DMS114 treated with DMSO at 0.1 percent for 48 hours (cell line): ENCODE results near the gene NBR1.
"Not testable (repeated sequence)": the region's sequence is repeated elsewhere in the genome, so short reads cannot be mapped to it uniquely, and the experiment has no call there.

Experiments
- DNase-seq: peaks from one replicate; lab custom pipeline; 2025; ENCODE audit not compliant: unreplicated experiment; lab: John Stamatoyannopoulos, UW

NBR1 gene, protein sequence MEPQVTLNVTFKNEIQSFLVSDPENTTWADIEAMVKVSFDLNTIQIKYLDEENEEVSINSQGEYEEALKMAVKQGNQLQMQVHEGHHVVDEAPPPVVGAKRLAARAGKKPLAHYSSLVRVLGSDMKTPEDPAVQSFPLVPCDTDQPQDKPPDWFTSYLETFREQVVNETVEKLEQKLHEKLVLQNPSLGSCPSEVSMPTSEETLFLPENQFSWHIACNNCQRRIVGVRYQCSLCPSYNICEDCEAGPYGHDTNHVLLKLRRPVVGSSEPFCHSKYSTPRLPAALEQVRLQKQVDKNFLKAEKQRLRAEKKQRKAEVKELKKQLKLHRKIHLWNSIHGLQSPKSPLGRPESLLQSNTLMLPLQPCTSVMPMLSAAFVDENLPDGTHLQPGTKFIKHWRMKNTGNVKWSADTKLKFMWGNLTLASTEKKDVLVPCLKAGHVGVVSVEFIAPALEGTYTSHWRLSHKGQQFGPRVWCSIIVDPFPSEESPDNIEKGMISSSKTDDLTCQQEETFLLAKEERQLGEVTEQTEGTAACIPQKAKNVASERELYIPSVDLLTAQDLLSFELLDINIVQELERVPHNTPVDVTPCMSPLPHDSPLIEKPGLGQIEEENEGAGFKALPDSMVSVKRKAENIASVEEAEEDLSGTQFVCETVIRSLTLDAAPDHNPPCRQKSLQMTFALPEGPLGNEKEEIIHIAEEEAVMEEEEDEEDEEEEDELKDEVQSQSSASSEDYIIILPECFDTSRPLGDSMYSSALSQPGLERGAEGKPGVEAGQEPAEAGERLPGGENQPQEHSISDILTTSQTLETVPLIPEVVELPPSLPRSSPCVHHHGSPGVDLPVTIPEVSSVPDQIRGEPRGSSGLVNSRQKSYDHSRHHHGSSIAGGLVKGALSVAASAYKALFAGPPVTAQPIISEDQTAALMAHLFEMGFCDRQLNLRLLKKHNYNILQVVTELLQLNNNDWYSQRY

DNA sequence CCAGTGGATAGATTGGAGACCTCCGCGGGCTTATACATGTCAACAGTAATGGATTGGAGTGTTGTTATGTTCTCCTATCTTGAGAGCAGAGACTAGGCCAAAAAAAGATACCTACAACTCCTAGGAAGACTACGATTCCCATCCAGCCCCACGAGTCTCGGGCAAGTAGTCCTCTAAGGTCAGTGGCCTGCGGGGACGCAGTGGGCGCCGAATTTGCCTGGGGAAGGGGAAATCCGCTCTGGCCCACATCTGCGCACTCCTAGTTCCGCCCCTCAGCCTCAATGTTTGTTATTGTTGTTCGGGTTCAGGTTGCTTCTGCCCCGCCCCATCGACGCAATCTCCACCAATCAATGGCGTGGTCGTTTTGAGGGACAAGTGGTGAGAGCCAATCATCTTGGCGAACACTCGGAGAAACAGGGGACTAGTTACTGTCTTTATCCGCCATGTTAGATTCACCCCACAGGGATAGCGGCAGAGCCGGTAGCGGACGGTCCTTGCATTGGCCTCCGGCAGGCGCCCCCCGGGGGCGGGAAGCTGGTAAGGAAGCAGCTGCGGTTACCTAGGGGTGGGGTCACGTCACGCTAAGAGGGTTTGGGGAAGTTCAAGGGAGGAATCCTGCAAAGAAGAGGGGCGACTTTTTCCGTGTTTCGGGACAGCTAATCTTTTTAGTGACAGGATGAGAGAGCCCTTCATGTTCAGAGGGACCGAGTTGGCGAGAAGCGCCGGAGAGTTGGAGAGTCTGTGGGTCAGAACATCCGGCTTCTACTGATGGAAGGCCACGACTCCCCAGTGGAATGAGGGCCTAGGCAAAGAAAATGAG is at the start of gene NBR1:
Gene NBR1, plus strand, starts transcription at position 449 of the 820 bp plus-strand sequence. CDS start 4,586 bp downstream, outside the sequence.
- peak; percentile 95 for DNase-seq

DNA sequence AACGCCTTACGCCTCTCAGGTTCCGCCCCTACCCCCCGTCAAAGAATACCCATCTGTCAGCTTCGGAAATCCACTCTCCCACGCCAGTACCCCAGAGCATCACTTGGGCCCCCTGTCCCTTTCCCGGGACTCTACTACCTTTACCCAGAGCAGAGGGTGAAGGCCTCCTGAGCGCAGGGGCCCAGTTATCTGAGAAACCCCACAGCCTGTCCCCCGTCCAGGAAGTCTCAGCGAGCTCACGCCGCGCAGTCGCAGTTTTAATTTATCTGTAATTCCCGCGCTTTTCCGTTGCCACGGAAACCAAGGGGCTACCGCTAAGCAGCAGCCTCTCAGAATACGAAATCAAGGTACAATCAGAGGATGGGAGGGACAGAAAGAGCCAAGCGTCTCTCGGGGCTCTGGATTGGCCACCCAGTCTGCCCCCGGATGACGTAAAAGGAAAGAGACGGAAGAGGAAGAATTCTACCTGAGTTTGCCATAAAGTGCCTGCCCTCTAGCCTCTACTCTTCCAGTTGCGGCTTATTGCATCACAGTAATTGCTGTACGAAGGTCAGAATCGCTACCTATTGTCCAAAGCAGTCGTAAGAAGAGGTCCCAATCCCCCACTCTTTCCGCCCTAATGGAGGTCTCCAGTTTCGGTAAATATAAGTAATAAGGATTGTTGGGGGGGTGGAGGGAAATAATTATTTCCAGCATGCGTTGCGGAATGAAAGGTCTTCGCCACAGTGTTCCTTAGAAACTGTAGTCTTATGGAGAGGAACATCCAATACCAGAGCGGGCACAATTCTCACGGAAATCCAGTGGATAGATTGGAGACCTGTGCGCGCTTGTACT is 45.7 kb upstream of the NBR1 start, which contains the start of gene BRCA1:
Gene BRCA1, minus strand, starts transcription at position 232 of the 834 bp plus-strand sequence. CDS start 1,268 bp downstream, outside the sequence.
- DNase-seq: peak; percentile 99

DNA sequence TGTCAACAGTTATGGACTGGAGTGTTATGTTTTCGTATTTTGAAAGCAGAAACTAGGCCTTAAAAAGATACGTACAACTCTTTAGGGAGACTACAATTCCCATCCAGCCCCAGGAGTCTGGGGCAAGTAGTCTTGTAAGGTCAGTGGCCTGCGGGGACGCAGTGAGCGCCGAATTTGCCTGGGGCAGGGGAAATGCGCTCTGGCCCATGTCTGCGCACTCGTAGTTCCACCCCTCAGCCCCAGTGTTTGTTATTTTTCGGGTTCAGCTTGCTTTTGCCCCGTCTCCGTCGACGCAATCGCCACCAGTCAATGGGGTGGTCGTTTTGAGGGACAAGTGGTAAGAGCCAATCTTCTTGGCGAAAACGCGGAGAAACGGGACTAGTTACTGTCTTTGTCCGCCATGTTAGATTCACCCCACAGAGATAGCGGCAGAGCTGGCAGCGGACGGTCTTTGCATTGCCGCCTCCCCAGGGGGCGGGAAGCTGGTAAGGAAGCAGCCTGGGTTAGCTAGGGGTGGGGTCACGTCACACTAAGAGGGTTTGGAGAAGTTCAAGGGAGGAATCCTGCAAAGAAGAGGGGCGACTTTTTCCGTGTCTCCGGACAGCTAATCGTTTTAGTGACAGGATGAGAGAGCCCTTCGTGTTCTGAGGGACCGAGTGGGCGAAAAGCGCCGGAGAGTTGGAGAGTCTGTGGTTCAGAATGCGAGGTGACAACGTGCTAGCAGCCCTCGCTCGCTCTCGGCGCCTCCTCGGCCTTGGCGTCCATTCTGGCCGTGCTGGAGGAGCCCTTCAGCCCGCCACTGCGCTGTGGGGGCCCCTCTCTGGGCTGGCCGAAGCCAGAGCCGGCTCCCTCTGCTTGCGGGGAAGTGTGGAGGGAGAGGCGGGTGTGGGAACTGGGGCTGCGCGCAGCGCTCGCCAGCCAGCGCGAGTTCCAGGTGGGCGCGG is 44.8 kb upstream of the NBR1 start:
- DNase-seq: peak; percentile 43

DNA sequence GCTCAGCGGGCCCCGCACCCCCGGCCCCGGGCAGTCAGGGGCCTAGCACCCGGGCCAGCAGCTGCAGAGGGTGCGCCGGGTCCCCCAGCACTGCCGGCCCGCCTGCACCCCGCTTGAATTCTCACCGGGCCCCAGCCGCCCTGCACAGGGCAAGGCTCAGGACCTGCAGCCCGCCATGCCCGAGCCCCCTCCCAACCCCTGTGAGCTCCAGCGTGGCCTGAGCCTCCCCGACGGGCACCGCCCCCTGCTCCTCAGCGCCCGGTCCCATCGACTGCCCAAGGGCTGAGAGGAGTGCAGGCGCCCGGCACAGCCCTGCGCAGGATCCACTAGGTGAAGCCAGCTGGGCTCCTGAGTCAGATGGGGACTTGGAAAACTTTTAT is 44.1 kb upstream of the NBR1 start:
- no peak for DNase-seq

DNA sequence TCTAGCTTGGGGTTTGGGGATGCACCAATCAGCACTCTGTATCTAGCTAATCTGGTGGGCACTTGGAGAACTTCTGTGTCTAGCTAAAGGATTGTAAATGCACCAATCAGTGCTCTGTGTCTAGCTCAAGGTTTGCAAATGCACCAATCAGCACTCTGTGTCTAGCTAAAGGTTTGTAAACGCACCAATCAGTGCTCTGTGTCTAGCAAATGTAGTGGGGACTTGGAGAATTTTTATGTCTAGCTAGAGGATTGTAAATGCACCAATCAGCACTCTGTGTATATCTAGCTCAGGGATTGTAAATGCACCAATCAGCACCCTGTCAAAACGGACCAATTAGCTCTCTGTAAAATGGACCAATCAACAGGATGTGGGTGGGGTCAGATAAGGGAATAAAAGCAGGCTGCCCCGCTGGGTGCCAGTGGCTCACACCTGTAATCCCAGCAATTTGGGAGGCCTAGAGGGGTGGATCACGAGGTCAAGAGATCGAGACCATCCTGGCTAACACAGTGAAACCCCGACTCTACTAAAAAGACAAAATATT is 43.6 kb upstream of the NBR1 start:
- DNase-seq: not testable (repeated sequence)

DNA sequence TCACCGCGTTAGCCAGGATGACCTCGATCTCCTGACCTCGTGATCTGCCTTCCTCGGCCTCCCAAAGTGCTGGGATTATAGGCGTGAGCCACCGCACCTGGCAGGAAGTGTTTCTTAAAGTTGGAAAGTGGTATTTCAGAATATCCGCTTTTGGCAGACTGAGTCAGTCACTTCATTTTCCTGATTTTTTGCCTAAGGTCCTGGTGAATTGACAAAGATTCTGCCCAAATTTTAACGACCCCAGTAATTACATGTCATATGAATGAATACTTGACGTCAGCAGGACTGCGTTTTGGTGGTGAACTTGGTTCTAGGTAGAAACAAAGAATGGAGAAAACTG is 41.4 kb upstream of the NBR1 start:
- DNase-seq: no peak

DNA sequence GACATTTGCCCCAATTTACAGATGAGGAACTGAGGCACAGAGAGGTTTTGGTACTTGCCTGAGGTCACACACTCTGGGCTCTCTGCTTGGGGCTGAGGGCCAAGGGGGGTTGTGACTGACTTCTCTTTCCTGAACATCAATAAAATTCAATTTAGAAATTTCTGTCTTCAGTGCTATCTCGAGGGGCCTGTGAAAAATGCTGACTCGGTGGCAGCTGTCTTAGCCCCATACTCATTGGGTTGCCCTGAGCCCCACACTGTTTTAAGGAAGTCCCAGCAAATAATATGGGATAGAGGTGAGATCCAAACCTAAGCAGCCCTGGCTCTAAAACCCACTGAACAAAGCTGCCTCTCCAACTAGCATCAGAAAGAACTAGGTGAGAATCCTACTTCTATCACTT is 38.9 kb upstream of the NBR1 start:
- no peak for DNase-seq

DNA sequence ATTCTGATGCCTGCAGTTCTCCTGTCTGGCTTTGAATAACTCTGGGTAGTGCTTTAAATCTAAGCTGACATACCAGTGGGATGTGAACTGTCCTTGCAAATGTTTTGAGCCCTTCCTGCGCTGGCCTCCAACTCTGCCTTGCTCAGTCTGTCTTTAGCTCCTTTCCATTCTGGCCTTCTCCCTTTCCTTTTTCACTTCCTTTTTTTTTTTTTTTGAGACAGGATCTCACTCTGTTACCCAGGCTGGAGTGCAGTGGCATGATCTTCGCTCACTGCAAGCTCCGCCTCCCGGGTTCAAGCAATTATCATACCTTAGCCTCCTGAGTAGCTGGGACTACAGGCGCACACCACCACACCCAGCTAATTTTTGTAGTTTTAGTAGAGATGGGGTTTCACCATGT is 37.6 kb upstream of the NBR1 start:
- not testable (repeated sequence) for DNase-seq

DNA sequence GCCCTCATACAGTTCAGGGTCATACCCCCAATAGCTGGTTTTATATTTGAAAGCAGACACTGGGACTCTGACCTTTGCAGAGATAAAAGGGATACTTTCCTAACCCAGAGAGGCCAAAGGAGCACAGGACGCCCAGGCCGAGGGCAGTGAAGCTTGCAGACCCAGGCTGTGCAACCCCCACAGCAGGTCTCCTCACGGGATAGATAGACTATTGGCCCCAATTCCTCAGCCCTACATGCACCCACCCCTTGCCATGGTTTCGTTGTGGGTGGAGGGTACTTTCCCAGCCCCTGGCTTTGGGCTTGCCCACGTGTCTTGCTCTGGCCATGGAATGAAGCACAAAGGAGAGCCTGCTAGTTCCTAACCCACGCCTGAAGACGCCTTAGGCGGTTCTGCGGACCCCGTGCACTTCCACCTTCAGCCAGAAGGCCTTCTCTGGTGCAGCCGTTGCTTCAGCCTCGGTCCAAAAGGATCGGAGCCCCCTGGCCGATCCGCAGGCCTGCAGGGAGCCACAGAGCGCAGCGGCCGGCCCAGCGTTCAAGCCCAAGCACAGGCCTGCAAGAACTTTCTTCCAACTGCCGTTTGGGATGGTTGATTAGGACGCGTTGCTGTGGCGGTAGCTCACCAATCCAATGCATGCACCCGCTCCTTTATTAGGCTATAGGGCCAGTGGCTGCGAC is 36.1 kb upstream of the NBR1 start:
- no peak for DNase-seq

DNA sequence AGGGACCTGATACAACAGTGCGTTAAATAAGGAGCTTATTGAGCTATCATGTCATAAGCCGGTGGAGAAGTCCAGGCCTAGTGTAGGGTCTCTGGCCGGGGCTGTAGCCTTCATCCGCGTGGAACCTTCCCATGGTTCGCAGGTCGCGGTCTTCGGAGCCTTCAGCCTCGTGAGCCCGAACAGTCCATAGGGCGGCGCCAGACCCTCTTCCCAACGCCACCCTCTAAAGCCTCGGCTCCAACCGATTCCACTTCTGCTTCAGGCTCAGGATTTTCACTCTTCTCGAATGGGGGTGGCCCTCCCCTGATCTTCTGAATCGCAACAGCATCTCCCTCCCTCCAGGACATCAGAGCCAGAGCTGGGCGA is 35.6 kb upstream of the NBR1 start:
- no peak for DNase-seq

DNA sequence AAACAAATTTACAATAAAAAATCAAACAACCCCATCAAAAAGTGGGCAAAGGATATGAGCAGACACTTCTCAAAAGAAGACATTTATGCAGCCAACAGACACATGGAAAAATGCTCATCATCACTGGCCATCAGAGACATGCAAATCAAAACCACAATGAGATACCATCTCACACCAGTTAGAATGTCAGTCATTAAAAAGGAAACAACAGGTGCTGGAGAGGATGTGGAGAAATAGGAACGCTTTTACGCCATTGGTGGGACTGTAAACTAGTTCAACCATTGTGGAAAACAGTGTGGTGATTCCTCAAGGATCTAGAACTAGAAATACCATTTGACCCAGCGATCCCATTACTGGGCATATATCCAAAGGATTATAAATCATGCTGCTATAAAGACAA is 34.4 kb upstream of the NBR1 start:
- not testable (repeated sequence) for DNase-seq

DNA sequence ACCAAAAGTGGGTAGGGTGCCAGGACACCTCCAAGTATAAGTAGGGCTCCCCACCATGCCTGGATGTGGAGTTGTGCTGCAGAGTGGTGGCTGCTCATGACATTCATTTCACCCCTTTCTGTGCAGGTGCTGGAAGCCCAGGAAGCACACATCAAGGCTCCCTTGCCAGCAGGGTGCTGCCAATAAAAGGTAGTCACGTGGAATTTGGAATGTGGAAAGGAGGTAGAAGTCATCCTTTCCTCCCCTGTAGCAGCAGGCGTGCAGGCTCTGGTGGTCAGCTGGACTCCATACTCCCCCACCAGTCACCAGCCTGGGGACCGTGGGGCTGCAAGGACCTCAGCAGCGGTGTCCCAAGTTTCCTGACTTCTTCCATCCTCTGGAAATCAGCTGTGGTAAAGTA is 32.5 kb upstream of the NBR1 start:
- DNase-seq: not testable (repeated sequence)

DNA sequence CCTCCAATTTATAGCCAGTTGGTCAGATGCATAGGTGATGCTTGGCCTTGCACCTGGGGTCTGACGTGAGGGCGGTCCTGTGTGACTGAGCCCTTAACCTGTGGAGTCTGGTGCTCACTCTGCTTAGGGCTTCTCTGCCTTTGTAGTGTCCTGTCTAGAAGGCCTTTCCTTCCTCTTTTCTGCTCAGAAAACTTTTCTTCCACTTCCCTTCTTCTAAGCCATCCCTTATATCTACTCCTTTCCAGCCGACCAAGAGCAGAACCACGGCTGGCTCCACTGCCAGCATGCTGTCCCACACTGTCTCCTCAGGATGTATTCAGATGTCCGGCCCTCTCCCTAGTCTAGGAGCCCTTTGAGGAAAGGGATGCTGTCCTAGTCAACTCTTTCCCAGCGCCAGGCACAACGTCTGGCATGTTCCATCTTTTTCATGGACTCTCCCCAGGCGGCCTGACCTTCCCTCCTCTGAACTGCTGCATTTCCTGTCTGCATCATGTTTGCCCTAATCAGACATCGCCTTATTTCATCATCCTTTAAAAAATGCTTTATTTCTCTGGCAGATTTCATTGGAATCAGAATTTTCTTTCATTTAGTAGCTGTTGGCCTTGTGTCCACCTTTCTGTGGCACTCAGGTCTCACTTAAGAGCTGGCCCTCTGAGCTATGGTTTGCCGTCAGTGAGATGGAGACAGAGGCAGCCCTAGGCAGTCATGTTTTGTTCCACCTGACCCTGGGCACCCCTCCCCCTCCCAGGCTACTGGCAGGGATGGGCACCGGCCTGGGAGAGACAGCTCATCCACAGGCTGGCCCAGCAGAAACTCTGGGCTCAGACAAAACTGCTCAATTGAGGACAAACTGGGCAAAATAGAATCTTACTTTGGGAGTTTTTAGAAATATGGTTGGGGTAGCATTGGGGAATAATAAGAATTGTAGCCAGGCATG is 30.4 kb upstream of the NBR1 start:
- DNase-seq: no peak

DNA sequence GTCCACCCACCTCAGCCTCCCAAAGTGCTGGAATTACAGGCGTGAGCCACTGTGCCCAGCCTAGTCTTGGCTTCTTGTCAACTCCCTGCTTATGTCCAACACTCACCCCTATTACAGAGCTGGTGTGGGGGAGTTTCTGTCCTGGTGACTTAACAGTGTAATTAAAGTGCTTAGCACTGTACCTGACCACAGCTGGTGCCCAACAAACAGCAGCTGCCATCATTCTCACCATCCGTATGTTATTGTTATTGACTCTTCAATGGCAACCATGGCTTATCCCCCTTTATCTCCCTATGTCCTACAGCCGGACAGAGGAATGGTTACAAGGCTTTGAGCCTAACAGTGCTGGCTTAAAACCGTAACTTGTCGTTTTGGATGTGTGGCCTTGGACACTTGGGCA is 28.9 kb upstream of the NBR1 start:
- no peak for DNase-seq

DNA sequence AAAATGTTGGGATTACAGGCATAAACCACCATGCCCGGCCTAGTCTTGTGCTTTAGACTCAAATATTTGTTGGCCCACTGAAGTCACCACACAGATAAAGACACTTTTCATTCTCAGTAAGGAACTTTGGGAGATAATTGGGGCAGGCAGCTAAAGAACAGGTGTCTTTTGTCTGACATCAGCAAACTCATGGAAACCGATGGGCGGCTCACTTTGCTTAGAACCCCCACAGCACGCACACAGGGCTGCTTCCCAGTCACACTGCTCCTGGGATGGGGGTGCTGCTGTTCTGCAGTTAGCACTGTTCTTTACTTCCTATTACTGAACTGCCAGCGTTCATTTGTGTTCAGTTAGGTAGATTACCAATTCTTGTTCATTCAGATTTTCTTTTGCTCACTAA is 27.8 kb upstream of the NBR1 start:
- no peak for DNase-seq

DNA sequence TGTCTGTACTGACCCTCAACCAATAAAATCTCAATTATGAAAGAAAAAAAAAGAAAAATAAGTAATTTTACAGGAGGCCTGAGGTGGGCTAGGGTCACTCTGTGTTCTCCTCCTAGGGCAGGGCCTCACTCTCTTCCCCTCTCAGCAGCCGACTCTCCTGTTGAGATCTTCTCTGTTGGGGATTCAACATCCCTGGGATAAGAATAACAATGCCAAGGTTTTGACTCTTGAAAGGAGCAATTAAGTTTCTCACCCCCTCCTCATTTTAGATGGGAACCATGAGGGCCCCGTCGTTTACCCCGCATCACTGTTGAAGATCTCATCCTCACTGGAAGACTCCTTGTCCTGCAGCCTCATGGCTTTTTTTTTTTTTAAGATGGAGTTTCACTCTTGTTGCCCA is 24.4 kb upstream of the NBR1 start:
- DNase-seq: no peak

DNA sequence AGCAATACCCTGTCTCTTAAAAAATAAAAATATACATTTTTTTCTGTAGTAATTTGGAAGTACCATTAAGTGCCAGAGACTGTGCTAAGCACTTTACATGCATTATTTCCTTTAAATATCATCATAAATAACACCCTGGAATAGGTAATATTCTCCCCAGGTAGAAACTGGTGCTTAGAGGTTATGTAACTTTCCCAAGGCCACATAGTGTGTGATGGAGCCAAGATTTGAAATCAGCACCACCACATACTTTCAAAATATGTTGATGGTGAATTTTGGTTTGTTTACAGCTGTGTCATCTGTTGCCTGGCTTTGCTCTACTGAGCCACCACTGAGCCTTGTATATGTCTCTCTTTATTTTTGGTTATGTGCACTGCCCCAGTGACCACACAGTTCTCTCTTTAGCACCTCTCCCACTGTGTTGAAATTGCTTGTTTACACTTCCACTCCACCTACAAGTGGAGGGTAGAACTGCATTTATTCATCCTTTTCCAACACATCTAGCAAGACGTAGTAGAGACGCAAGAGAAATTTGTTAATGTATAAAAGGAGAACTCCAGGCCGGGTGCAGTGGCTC is 19.0 kb upstream of the NBR1 start:
- no peak for DNase-seq
